HG02642 (cell line): ENCODE measurements around the gene DCP1B.

Experiments
- ATAC-seq: cut with Tn5 transposase; IDR thresholded peaks from one replicate; pipeline ENCODE4 v1.9.1; 2021; ENCODE audit warnings: mild to moderate bottlenecking; ENCODE audit not compliant: unreplicated experiment, poor library complexity

DCP1B gene

DNA sequence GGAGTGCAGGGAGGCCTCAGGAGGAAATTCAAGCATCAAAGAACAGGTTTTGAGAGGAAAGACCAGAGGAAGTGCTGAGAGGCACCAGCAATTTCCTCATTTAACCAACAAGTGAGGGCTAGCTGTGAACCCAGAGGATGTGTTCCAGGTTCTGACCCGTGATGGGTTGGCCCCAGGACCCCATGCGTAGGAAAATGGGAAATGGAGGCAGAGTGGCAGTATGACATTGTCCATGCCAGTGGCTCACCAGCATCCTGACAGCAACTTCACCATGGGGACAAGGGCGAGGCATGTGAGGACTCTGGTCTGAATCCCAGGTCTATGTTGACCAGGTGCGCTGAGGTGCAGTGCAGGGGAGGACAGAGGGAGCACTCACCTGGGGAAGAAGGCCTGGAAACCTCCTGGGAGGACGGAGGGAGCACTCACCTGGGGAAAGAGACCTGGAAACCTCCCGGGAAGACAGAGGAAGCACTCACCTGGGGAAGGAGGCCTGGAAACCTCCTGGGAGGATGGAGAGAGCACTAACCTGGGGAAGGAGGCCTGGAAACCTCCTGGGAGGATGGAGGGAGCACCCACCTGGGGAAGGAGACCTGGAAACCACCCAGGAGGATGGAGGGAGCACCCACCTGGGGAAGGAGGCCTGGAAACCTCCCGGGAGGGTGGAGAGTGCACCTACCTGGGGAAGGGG lies 79.1 kb downstream of the DCP1B start:
- ATAC-seq = no peak

GRCh38 chr12:1922985-1923384 lies 81.3 kb downstream of the DCP1B start:
- ATAC-seq = no peak

DNA sequence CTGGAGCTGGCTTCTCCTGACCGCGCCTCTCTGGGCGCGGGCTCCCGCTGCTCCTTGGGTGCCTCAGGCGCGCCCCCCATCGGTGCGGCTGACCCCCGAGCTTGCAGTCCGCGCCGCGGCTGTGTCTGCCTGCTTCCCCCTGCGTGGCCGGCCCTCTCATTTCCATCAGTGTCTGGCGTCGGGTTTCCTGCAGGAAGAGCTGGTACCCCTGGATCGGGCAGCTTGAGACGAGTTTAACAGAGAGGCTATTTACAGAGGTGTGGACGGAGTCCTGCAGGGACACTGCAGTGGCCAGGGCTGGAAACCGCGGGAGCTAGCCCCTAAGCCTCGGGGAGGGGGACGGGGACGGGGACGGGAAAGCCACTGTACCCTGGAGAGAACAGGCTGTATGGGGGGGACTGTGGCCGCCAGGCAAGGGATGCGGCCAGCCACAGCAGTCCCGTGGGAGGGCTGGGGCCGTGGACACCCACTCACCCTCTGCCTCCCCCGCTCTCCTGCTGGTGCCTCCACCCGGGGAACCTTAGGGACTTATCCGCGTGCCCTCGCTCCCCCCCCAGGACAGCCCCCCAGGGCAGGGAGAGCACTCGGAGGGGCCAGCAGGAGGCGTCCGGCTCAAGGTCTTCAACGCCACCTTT lies 82.1 kb downstream of the DCP1B start:
- ATAC-seq = no peak

GRCh38 chr12:1920971-1921370 lies 83.3 kb downstream of the DCP1B start:
- no peak for ATAC-seq

DNA sequence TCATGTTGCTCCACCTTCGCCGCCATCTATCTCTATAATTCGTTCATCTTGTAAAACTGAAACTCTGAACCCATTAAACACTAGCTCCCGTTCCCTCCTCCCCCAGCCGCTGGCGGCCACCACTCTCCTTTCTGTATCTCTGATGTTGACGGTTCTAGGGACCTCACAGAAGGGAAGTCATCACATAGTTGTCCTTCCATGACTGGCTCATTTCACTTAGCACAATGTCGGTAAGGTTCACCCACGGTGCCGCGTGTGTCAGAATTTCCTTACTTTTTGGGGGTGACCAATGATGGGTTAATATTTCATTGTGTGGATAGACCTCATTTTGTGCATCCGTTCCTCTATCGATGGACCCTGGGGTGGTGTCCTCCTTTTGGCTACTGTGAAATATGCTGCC lies 83.8 kb downstream of the DCP1B start:
- ATAC-seq = no peak

DNA sequence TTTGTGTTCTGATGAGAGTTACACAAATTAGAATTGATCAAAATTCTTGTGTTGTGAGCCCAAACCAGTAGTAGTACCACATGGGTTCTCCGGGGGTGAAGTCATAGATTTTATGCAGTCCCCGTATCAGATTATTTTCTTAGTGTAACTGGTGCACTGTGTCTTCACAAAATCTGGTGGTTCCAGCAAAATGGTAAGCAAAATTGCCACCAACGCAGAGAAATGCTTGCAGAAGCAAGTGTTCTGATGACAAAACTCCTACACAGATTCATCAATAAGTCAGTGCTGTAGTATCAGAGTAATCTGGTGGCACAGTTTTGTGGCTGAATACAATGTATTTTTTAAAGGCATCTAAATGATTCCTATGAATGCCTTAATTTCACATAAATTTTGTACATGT lies 84.5 kb downstream of the DCP1B start:
- no peak for ATAC-seq

GRCh38 chr12:1919284-1919683 lies 85.0 kb downstream of the DCP1B start:
- ATAC-seq = no peak

GRCh38 chr12:1918884-1919236 lies 85.4 kb downstream of the DCP1B start:
- ATAC-seq = no peak

DNA sequence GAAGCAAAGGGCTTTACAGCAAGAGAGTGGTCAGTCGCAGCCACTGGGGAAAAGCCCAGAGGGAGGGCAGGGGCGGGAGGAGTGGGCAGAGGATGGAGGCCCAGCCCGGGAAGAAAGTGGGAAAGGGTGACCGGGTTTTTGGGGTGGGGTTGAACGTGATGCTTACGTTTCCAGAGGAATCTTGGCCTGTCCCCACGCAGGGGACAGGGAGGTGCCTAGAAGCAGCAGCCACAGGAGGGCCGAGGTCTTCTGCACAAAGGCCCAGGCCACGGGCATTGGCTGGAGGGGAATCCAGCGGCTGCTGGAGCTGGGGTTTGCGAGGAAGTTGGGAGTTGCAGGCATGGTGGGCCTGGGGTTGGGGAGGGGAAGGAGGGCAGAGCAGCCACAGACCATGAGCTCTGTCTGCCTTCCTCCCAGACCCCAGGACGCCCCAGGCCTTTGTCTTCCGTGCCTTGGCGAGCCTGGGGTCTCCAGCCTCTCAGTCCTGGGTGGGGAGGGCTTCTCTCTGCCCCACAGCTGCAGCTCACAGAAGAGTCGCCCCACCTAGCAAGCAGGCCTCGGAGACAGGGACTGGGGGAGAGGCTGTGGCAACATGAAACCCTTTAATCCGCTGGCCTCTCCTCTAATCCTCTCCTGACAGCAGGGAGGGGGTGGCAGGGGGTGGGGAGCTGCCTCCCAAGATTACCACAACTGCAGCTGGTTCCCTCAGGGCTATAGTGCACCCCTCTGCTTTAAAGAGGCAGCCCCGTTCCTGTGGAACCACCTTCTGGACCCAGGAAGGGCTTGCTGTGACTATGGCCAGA lies 86.0 kb downstream of the DCP1B start, which contains the start of gene CACNA2D4:
TSS of gene CACNA2D4 (minus strand) at position 572 of the 803 bp plus-strand sequence. CDS start at position 393, 179 bp downstream.
- ATAC-seq = no peak

DNA sequence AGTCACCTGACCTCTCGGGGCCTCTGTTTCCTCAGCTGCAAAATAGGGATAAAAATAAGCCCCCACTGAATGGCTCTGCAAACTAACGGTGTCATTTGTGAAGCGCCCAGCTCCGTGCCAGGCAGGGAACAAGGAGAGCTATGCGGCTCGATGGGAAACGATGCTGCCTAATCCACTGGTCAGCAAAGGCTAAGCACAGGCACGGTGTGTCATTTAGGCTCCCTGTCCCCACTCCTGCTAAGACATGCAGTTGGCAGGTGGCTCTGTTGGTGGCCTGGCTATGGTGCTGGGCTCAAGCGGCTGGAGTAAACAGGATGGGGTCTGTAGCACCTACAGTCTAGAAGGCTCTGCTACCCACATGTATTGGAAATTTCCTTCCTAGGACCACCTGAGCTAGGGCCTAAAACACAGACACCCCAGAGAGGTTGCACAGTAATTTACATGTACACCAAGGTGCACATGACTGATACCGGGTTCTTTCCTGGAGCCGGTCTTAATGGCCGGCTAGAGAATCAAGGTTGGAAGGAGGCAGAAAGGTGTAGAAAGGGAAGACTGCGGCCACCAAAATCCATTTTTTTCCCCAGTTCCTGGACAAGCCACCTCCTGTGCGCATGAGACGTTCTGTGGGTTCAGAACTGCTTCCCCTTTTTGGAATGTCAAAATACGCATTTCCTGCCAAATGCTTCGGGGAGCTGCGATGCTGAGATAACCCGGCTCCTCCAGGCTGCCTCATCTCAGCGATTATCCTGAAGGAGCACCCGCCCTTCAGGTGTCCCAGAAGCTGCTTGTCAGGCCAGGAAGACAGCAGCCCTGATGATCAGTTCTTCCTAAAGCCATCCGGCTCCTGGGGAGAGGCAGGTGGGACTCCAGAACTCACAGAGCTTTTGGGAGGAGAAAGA lies 86.8 kb downstream of the DCP1B start:
- ATAC-seq = no peak

DNA sequence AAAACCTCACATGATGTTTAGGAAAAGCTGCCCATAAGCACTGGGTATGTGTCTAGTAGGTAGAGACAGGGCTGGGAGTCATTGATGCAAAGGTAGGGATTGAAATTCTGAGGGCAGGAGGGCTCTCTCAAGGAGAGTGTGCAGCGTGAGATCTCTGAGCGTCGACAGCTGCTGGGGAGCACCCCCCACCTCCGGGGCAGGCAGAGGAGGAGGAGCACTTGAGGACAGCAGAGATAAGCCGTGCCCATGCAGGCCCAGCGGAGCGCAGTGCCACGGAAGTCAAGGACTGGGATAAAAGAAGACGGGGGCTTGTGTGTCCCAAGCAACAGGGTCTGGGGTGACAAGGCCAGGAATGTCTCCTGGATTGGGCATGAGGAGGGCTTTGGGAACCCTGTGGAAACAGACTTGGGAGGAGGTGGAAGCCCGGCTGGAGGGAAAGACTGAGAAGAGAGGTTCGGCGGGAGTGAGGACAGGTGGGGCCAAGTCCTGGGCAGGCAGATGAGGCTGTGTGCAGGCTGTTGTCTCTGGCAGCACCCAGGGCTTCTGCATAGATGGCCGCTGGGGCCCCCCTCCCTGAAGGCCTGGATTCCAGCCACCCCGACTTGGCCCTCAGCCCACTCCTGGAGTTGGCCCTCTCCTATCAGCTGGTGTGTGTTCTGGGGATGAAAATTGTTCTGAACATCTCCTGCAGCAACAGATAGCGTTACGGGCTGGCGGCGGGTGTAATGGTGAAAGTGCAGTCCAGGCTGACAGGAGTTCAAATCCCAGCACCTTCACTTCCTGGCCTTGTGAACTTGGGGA lies 87.7 kb downstream of the DCP1B start:
- no peak for ATAC-seq

DNA sequence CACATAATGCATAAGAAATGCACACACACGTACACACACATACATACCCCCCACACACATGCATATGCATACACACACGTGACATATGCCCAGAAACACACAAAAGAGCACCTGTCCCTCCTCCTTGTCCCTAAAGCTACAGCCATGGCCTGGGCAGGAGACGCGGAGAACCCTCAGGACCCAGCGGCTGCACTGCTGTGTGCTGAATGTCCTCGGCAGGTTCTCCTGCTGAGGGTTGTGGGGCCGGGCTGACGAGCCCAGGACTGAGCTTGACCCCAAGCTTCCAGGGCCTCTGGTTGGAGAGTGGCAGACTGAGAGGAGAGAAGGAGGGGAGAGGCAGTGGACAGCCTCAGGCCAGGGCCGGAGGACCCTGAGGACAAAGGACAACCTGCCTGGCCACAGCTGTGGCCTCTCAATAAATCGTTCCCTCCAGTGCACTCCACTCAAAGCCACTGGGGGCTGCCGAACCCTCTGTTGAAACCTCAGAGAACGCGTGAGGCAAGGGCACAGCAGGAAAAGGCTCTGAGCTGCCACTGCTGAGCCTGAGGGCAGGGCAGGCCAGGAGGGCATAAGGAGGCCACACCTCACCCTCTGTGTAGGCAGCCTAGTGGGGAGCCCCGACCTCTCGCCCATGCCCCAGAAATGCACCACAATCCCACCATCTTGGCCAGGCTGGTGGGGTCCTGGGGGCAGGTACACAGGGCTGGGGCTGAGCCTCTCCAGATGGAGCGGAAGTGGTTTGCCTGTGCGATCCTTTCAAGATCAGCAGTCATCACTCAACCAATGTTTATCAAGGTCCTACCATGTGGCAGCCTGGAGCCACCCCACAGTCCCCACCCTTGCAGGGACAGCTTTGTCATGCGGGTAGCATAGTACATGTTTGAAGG lies 88.9 kb downstream of the DCP1B start:
- ATAC-seq = no peak

DNA sequence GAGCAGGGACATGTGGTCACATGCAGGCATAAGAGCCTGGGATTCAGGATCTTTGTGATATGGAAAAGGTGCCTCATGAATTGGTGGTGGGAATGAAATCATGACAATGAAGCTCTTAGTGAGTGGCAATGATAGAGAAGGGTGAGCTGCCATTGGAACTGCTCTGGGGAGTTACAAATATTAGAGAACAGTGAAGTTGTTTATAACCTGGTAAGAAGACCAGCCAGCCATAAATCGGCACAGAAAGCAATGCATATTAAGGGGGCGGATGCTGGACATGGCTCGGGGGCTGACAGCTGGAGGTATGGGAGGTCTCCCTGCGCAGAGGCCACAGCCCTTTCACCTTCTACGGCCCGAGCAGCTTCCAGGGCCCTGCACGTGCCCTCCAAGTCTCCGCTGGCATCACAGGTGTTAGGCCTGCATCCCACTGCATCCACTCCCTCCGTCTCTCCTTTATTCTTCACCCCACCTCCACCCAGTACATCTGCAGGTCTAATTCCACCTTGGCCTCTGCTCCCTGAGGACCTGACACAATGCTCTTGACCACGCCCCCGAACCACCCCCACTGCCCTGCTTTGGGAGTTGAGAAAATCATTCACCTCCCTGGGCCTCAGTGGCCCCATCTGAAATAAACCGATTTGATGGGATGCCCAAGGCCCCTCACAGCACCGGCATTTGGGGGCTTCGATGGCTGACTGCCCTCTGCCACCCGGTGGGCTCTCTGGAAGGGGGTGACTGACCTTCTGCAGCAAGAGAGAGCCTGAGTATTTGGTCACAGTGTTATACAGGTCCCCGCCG lies 89.9 kb downstream of the DCP1B start:
- no peak for ATAC-seq

GRCh38 chr12:1913377-1914113 lies 90.7 kb downstream of the DCP1B start:
- no peak for ATAC-seq

DNA sequence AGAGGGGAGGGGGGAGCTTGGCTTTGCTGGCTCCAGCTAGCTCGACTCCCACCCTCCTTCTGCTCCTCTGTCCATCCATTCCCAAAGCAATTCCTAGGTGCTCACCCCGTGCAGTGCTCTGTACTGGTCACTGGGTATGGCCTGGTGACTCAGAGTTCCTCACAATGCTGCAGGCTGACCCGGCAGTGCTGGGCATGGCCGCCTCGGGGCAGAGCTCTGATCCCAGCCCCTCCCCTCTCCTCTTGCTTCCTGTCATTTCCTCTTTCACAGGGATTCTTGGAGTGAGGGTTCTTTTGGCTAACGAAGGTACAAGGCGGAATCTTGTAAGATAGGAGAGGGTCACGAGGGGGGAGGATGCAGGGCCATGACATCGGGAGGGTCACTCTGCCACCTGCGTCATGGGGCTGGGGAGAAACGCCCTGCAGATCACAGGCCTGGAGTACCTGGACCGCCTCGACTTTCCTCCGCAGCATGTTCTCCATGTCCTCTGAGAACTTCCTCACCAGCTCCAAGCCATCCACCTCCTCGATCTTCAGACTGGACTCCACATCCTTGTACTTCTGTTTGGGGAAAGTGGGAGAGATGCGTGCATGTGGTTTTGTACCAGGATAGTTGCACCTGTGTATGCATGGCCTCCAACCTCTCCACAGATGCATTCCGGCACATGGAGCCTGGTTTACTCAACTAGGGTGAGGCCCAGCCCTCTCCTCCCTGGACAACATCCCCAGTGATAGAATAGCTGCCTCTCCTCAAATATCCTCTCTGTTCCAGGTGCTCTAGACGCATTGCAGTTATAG lies 91.5 kb downstream of the DCP1B start:
- no peak for ATAC-seq
